IPS DF 6.9 (cell line): Measurements from ENCODE around the gene LETM1.

Experiments used
- DNase-seq: peaks from one replicate; pipeline ENCODE4 v3.0.0-alpha.2; 2013; ENCODE audit warnings: low read depth, low spot score
- H3K27ac ChIP-seq: one replicate; pipeline ENCODE4 v1.5.1; 2013; ENCODE audit warnings: low read length, control low read depth
- H3K27me3 ChIP-seq: 2 replicates; pipeline ENCODE4 v1.6.1; 2013; ENCODE audit warnings: mild to moderate bottlenecking, low read length; ENCODE audit not compliant: control insufficient read depth, insufficient read depth
- H3K36me3 ChIP-seq: 2 replicates; pipeline ENCODE4 v1.6.1; 2013; ENCODE audit warnings: low read length; ENCODE audit not compliant: control insufficient read depth, insufficient read depth
- H3K4me1 ChIP-seq: 2 replicates; pipeline ENCODE4 v1.6.1; 2013; ENCODE audit warnings: low read length; ENCODE audit not compliant: control insufficient read depth, insufficient read depth
- H3K4me3 ChIP-seq: 2 replicates; pipeline ENCODE4 v1.5.1; 2013; ENCODE audit warnings: mild to moderate bottlenecking, low read length
- H3K9me3 ChIP-seq: 2 replicates; pipeline ENCODE4 v1.6.1; 2013; ENCODE audit warnings: low read length, inconsistent platforms; ENCODE audit not compliant: control insufficient read depth, insufficient read depth
- WGBS: extraction: QIAGEN DNeasy Blood & Tissue Kit; methylation state at CpG from one replicate; pipeline ENCODE4 v1.1.7; 2013; ENCODE audit warnings: mixed read lengths, missing lambda C conversion rate; ENCODE audit not compliant: insufficient read length, insufficient coverage; 5-methylcytosine and 5-hydroxymethylcytosine counted together

Gene LETM1

DNA sequence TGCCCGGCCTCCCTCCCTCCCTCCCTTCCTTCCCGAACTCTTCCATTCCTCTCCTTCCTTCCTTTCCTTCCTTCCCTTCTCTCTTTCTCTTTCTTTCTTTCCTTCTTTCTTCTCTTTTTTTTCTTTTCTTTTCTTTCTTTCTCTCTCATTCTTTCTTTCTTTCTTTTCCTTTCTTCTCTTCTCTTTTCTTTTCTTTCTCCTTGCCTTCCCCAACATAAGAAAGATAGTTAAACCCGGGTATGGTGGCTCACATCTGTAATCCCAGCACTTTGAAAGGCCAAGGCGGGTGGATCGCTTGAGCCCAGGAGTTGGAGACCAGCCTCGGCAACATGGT is 40.7 kb upstream of the LETM1 start:
- H3K4me1 ChIP-seq, result no peaks in the 10 kb centered on the region
- DNase-seq, result no peak
- H3K36me3 ChIP-seq, result peaks cover 9% of the 10 kb centered on the region; the same call in 1 of the 2 replicates
- H3K9me3 ChIP-seq, result no peaks in the 10 kb centered on the region
- H3K27me3 ChIP-seq, result no peaks in the 10 kb centered on the region
- 100% methylated on average over 1 of the region's 6 CpGs for WGBS
- no peak overlapping the region for H3K27ac ChIP-seq
- no peak overlapping the region for H3K4me3 ChIP-seq

DNA sequence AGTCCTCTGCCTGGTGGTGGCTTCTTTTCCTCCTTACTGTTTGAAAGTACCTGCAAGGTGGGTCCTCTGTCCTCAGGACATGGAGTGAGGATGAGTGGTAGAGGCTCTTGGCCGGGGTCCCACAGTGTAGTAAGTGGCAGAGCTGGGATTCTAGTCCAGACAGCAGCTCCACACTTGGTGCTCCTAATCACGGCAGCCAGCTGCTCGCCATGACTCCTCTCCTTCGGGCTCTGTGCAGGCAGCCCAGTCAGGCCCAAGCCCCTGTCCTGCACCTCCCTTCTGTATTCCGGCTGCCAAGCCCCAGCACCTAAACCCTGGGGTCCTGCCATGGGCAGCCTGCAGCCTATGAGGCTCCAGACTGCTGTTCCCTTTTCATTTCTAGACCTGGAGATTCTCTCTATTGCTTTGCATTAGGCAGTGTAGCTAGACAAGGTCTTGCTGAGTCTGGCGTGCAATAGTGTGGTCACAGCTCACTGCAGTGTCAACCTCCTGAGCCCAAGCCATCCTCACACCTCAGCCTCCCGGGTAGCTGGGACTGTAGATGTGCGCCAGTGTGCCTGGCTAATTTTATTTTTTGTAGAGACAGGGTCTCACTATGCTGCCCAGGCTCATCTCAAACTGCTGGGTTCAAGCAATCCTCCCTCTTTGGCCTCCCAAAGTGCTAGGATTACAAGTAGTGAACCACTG is 40.2 kb upstream of the LETM1 start:
- Histone ChIP-seq H3K4me3 (no peak overlapping the region), H3K9me3 (no peaks in the 10 kb centered on the region), H3K36me3 (peaks cover 6% of the 10 kb centered on the region; the same call in 1 of the 2 replicates), H3K4me1 (no peaks in the 10 kb centered on the region), H3K27me3 (no peaks in the 10 kb centered on the region), H3K27ac (no peak overlapping the region)
- WGBS, result no CpG with 5 or more reads among the region's 8 CpGs
- DNase-seq, result no peak

GRCh38 chr4:1890979-1891570 is 35.1 kb upstream of the LETM1 start:
- WGBS, result no CpG with 5 or more reads among the region's 11 CpGs
- DNase-seq, result no peak
- Histone ChIP-seq H3K27me3 (no peaks in the 10 kb centered on the region), H3K36me3 (no peaks in the 10 kb centered on the region), H3K9me3 (no peaks in the 10 kb centered on the region), H3K27ac (no peak overlapping the region), H3K4me3 (no peak overlapping the region), H3K4me1 (no peaks in the 10 kb centered on the region)

DNA sequence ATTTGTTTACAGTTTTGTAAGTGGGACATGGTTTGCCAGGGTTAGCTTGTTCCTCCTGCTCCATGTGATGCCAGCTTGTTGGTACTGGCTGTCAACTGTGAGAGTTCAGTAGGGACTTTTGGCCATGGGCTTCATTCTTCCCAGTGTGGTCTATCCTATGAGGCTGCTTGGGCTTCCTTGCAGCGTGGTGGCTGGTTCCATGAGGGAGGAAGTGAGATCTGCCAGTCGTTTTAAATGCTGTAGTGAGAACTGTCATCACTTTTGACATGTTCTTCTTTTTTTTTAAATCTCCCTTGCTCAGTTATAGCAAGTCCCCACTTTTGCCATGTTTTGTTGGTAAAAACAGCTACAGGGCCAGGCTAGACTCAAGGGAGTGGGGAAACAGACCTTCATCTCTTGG is 31.1 kb upstream of the LETM1 start:
- Histone ChIP-seq H3K36me3 (no peaks in the 10 kb centered on the region), H3K9me3 (no peaks in the 10 kb centered on the region), H3K27ac (no peak overlapping the region), H3K4me3 (no peak overlapping the region), H3K27me3 (no peaks in the 10 kb centered on the region), H3K4me1 (no peaks in the 10 kb centered on the region)
- WGBS, result no CpG with 5 or more reads among the region's 2 CpGs
- no peak for DNase-seq

DNA sequence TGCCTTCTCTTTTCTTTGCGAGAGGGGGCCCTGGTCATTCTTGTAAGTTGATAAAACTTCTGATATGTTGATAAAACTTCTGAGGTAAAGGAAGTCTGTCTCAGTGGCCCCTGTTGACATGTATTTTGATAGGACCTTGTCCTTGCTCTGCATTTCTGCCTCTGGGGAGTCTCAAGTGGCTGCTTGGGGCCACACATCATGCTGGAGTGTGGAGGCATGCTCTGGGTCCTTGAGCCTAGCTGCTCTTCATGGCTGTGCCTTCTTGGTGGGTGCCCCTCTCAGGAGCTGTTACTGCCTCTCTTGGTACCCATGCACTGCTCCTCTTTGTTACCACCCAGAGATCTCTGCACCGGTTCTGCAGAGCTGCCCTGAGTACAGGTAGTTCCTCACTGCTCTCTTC is 29.5 kb upstream of the LETM1 start:
- Histone ChIP-seq H3K4me1 (no peaks in the 10 kb centered on the region), H3K27me3 (no peaks in the 10 kb centered on the region), H3K9me3 (no peaks in the 10 kb centered on the region), H3K36me3 (no peaks in the 10 kb centered on the region), H3K4me3 (no peak overlapping the region), H3K27ac (no peak overlapping the region)
- no CpG with 5 or more reads among the region's 2 CpGs for WGBS
- DNase-seq, result no peak

DNA sequence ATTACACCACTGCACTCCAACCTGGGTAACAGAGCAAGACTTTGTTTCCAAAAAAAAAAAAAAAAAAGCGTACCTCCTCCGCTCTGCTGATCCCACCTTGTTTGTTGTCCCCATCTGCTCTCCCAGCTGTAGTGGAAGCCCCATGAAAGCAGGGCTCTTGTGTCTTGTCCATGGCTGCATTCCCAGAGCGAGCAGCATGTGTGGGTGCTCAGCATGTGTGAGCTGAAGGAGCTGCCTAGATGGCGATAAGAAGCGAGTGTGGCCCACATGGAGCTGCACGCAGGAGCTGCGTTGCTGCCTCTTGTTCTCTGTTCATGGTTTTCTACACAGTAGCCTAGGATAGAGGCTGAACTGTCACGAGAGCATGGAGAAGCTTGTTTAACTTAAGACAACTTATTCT is 27.6 kb upstream of the LETM1 start:
- H3K27ac ChIP-seq, result no peak overlapping the region
- no peaks in the 10 kb centered on the region for H3K27me3 ChIP-seq
- no CpG with 5 or more reads among the region's 8 CpGs for WGBS
- H3K4me1 ChIP-seq, result no peaks in the 10 kb centered on the region; the same call in 1 of the 2 replicates
- no peak for DNase-seq
- no peaks in the 10 kb centered on the region for H3K9me3 ChIP-seq
- H3K36me3 ChIP-seq, result no peaks in the 10 kb centered on the region
- no peak overlapping the region for H3K4me3 ChIP-seq

GRCh38 chr4:1882850-1883271 is 26.9 kb upstream of the LETM1 start:
- Histone ChIP-seq H3K4me3 (no peak overlapping the region), H3K36me3 (no peaks in the 10 kb centered on the region), H3K27me3 (no peaks in the 10 kb centered on the region), H3K4me1 (no peaks in the 10 kb centered on the region; the same call in 1 of the 2 replicates), H3K9me3 (no peaks in the 10 kb centered on the region), H3K27ac (no peak overlapping the region)
- no CpG with 5 or more reads among the region's 1 CpG for WGBS
- DNase-seq, result no peak

DNA sequence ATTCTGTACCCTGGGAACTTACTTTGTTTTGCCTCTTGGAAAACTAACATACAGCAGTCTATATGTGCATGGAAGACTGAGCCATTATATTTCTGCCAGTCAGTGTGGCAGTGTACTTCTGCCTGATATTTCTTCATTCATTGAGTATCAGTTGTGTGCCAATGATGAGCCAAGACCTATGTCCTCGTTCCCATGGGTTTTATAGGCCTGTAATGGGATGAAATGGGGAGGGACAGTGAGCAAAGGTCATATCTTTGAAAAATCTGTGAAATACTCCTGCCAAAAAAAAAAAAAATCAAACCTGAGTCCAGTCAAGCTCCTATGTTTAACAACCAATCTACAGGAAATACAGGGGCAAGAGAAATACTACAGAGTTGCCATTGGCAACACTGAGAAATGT is 24.4 kb upstream of the LETM1 start:
- no peak overlapping the region for H3K4me3 ChIP-seq
- H3K27ac ChIP-seq, result no peak overlapping the region
- H3K4me1 ChIP-seq, result no peaks in the 10 kb centered on the region; the same call in 1 of the 2 replicates
- WGBS, result no CpG with 5 or more reads among the region's 1 CpG
- H3K9me3 ChIP-seq, result no peaks in the 10 kb centered on the region
- no peaks in the 10 kb centered on the region for H3K27me3 ChIP-seq
- H3K36me3 ChIP-seq, result no peaks in the 10 kb centered on the region
- no peak for DNase-seq

- H3K36me3 ChIP-seq, result no peaks in the 10 kb centered on the region
- DNase-seq, result no peak
- WGBS, result no CpG with 5 or more reads among the region's 4 CpGs
Measured at GRCh38 chr4:1879485-1879884, 23.5 kb upstream of the LETM1 start.

GRCh38 chr4:1874201-1874600 is 18.2 kb upstream of the LETM1 start:
- no CpG with 5 or more reads among the region's 3 CpGs for WGBS
- no peaks in the 10 kb centered on the region for H3K27me3 ChIP-seq
- no peak for DNase-seq
- no peaks in the 10 kb centered on the region; the same call in none of the 2 replicates for H3K4me1 ChIP-seq
- H3K27ac ChIP-seq, result no peak overlapping the region
- no peaks in the 10 kb centered on the region for H3K36me3 ChIP-seq
- no peak overlapping the region for H3K4me3 ChIP-seq
- H3K9me3 ChIP-seq, result no peaks in the 10 kb centered on the region

More at GRCh38 chr4:1879485-1879884, 23.5 kb upstream of the LETM1 start:
- Histone ChIP-seq H3K4me3 (no peak overlapping the region), H3K9me3 (no peaks in the 10 kb centered on the region), H3K4me1 (no peaks in the 10 kb centered on the region; the same call in 1 of the 2 replicates), H3K27me3 (no peaks in the 10 kb centered on the region), H3K27ac (no peak overlapping the region)

DNA sequence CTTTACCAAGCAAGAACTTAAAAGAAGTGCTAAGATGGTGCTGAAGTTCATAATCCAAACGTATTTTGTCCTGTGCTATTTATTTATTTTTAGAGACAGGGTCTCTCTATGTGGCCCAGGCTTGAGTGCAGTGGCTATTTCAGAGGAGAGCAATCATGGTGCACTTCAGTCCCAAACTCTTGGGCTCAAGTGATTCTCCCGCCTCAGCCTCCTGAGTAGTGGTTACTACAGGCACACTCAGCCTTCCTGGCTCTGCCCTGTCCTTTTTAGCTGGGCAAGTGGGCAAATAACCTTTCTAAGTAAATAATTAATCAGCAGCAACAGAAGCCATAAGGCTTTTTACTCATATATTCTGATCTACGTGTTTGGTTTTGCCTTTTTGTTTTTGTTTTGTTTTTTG is 17.8 kb upstream of the LETM1 start:
- Histone ChIP-seq H3K36me3 (no peaks in the 10 kb centered on the region), H3K9me3 (no peaks in the 10 kb centered on the region), H3K27me3 (no peaks in the 10 kb centered on the region; the same call in 1 of the 2 replicates), H3K27ac (no peak overlapping the region), H3K4me3 (no peak overlapping the region), H3K4me1 (no peaks in the 10 kb centered on the region; the same call in none of the 2 replicates)
- DNase-seq, result no peak
- no CpG with 5 or more reads among the region's 3 CpGs for WGBS
